Muscle layer of duodenum (tissue), 2 donors: ENCODE results near the gene JDP2.

Source experiments
- H3K27ac ChIP-seq: one replicate; pipeline ENCODE4 v1.7.0; 2013; ENCODE audit warnings: mild to moderate bottlenecking, low read length
- H3K27me3 ChIP-seq: one replicate; pipeline ENCODE4 v1.7.0; 2013; ENCODE audit warnings: low read depth, mild to moderate bottlenecking, control low read depth, low read length
- H3K36me3 ChIP-seq, 2 donors: one replicate each; pipeline ENCODE4 v1.7.0; 2013; ENCODE audit warnings: low read length in 2 of 2, control low read depth in 1 of 2, mild to moderate bottlenecking in 1 of 2; ENCODE audit not compliant: insufficient read depth in 2 of 2, control insufficient read depth in 1 of 2
- H3K4me1 ChIP-seq, 2 donors: one replicate each; pipeline ENCODE4 v1.7.0; 2013; ENCODE audit warnings: low read length in 2 of 2, mild to moderate bottlenecking in 2 of 2, control low read depth in 1 of 2, moderate library complexity in 1 of 2; ENCODE audit not compliant: insufficient read depth in 2 of 2, control insufficient read depth in 1 of 2
- H3K4me3 ChIP-seq, 2 donors: one replicate each; pipeline ENCODE4 v1.7.0; 2013; ENCODE audit warnings: low read length in 2 of 2, low read depth in 1 of 2, mild to moderate bottlenecking in 1 of 2
- H3K9me3 ChIP-seq, 2 donors: one replicate each; pipeline ENCODE4 v1.7.0; 2013; ENCODE audit warnings: low read length in 2 of 2, control low read depth in 1 of 2, mild to moderate bottlenecking in 1 of 2; ENCODE audit not compliant: control insufficient read depth in 1 of 2
- donor health status: healthy.

JDP2 gene

GRCh38 chr14:75413013-75413412 lies 14.8 kb upstream of the JDP2 start:
- Histone ChIP-seq H3K9me3 (peaks cover 0 to 3% of the 10 kb centered on the region in 2 donors), H3K27me3 (no peaks in the 10 kb centered on the region), H3K4me3 (no peak overlapping the region), H3K4me1 (peaks cover 0 to 7% of the 10 kb centered on the region in 2 donors), H3K36me3 (no peaks in the 10 kb centered on the region), H3K27ac (no peak overlapping the region)

DNA sequence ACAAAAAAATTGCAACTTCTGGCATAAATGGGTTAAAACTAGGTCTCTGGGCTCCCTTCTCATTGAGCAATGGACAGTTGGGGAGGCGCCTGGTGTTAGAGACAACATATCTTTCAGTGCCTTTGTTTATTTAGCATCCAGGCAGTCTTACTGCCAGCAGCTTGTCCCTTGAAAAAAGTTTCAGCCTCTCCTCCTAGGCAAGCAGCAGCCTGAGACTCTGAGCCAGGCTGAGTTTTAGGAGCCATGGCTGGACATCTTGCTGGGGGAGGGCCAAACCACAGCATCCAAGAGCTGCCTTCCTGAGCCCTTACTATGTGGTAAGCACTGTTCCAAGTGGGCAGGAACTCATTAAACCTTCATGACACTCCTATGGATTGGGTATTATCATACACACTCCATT lies 10.1 kb upstream of the JDP2 start:
- no peaks in the 10 kb centered on the region for H3K27me3 ChIP-seq
- H3K4me3 ChIP-seq = no peak overlapping the region
- H3K27ac ChIP-seq = no peak overlapping the region
- H3K36me3 ChIP-seq = no peaks in the 10 kb centered on the region
- peaks cover 0 to 3% of the 10 kb centered on the region in 2 donors for H3K9me3 ChIP-seq
- peaks cover 0 to 7% of the 10 kb centered on the region in 2 donors for H3K4me1 ChIP-seq

DNA sequence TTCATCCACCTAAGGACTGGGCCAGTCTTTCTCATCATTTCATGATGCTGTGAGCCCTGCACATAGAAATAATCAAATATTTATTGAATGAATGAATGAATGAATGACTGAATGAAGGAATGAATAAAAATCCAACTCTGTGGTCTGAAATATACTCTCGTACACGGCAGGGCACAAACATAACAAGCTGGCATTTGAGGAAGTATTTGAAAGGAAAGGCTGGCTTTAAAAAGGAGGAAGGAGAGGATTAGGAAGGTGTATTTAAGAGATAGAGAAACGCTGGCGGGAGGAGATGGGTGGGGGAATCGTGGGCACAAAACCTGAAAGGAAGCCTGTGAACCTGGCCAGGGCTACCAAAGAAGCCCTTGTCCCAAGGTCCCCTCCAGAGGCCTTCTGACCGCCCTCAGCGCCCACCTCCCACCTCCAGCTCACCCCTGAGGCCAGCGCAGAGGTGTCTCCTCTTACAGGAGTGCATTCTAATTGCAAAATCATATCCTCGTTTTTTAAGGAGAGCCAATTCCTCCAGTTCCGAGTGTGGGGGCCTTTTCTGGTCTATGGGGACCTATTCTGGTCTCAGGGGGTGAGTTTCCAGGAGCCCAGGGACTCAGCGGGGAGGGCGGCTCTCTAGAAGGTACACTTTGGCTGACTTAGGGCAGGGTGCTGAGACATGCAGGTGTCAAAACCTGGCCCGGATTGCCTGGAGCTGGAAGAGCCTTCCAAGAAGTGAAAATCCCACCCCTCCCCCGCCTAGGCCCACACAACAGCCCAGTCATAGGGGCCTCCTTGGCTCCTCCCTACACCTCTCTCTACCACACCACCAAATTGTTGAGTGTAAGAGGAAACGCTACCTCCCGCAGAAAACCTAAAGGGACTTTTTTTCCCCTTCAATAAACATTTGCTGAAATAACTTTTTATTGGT lies 8.7 kb upstream of the JDP2 start:
- Histone ChIP-seq H3K9me3 (peaks cover 0 to 3% of the 10 kb centered on the region in 2 donors), H3K27me3 (no peaks in the 10 kb centered on the region), H3K4me1 (peaks cover 0 to 7% of the 10 kb centered on the region in 2 donors), H3K27ac (no peak overlapping the region), H3K36me3 (no peaks in the 10 kb centered on the region), H3K4me3 (no peak overlapping the region)

DNA sequence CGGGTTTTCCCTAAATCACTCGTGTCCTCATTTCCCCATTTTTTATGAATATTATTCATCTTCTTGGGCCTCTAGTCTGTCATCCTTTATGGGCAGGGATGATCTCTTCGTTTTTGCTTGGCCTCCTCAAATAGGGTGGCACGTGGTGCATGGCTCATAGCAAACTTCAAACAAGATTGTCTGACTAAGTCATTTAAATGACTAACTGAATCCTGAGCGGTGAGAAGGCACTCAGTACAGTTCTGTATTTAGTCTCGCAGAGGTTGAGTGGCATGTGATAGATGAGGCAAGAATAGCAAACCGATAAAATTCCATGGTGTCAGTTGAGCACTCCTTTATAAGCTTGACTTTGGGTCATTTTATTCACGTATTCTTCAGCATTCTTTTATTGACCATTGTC lies 5.7 kb upstream of the JDP2 start:
- Histone ChIP-seq H3K9me3 (no peaks in the 10 kb centered on the region), H3K4me1 (peaks cover 0 to 13% of the 10 kb centered on the region in 2 donors), H3K4me3 (no peak overlapping the region), H3K27ac (no peak overlapping the region), H3K36me3 (no peaks in the 10 kb centered on the region), H3K27me3 (no peaks in the 10 kb centered on the region)

GRCh38 chr14:75424496-75424895 lies 3.3 kb upstream of the JDP2 start:
- H3K36me3 ChIP-seq = no peaks in the 10 kb centered on the region
- no peaks in the 10 kb centered on the region for H3K9me3 ChIP-seq
- H3K27me3 ChIP-seq = no peaks in the 10 kb centered on the region
- H3K4me1 ChIP-seq = peaks cover 0 to 16% of the 10 kb centered on the region in 2 donors
- H3K27ac ChIP-seq = no peak overlapping the region
- no peak overlapping the region for H3K4me3 ChIP-seq

GRCh38 chr14:75425446-75425845 lies 2.4 kb upstream of the JDP2 start:
- Histone ChIP-seq H3K9me3 (no peaks in the 10 kb centered on the region), H3K27ac (no peak overlapping the region)

GRCh38 chr14:75426332-75427125 lies 1.3 kb upstream of the JDP2 start:
- peak overlapping the region; percentile 71 for H3K27ac ChIP-seq
- H3K4me3 ChIP-seq = peak overlapping the region; percentile 52 to 82
- H3K27me3 ChIP-seq = no peaks in the 10 kb centered on the region
- no peaks in the 10 kb centered on the region for H3K36me3 ChIP-seq
- no peaks in the 10 kb centered on the region for H3K9me3 ChIP-seq
- peaks cover 4 to 36% of the 10 kb centered on the region in 2 donors for H3K4me1 ChIP-seq

More at GRCh38 chr14:75425446-75425845, 2.4 kb upstream of the JDP2 start:
- Histone ChIP-seq H3K4me1 (peaks cover 0 to 25% of the 10 kb centered on the region in 2 donors), H3K4me3 (no peak overlapping the region), H3K36me3 (no peaks in the 10 kb centered on the region), H3K27me3 (no peaks in the 10 kb centered on the region)

DNA sequence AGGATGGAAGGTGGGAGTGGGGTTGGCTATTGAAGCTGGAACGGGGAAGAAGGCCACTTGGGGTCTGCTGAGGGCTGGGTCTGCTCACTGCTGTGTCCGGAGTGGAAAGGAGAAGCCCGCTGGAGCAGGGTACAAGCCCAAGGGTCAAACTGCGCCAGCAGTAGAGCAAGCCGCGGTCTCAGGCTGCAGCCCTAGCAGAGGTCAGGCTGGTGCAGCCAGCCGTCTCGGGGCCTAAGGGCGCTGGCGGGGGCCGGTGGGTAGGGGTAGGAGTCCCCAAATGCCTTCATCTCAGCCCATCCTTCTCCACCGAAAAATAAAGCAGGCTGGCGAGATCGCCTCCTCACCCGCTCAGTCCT lies 718 bp upstream of the JDP2 start:
- H3K36me3 ChIP-seq = peaks cover under 1 to 1% of the 10 kb centered on the region in 2 donors
- peak overlapping the region; percentile 71 for H3K27ac ChIP-seq
- H3K4me3 ChIP-seq = peak overlapping the region; percentile 52 to 82
- no peaks in the 10 kb centered on the region for H3K27me3 ChIP-seq
- no peaks in the 10 kb centered on the region for H3K9me3 ChIP-seq
- peaks cover 8 to 42% of the 10 kb centered on the region in 2 donors for H3K4me1 ChIP-seq

DNA sequence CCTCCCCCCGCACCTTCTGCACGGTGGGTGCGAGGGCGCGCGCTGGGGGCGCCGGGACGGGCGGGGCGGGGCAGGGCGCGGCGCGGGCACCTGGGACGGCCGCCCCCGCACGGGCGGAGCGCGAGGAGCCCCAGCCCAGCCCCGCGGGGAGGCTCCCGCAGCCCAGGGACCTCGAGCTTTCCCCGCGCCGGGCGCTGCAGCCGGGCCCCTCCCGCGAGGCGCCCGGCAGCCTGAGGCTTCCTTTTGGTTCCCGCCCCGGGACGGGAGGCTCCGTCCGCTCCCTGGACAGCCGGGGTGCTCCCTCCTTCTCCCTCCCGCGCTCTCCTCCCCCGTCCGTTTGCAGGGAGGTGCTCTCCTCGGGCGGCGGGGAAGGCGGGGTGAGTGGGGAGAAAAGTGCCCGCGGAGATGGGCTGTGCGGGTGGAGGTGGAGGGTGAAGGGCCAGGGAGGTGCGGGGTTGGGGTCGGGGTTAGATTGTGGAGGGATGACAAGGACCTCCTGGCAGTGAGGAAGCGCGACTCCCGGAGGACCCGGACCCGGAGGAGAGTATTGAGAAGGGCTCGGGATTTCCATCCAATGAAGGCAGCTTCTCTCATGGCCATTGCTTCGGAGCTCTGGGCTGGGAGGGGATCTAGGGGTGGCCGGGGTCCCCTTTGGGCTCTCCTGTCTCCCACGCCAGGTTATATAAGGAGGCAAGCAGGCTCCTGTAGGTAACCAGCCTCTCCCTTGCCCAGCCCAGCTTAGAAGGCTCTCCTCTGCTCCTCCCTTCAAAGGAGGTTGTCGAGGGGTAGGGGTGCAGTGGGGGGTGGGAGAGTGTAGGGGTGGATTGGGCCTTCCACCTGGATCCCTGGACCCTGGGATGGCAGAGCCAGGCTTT lies 645 bp downstream of the JDP2 start:
- H3K4me1 ChIP-seq = peaks cover 8 to 47% of the 10 kb centered on the region in 2 donors
- H3K9me3 ChIP-seq = no peaks in the 10 kb centered on the region
- peak overlapping the region; percentile 74 for H3K27ac ChIP-seq
- H3K4me3 ChIP-seq = peak overlapping the region; percentile 62 to 78
- peaks cover 5 to 7% of the 10 kb centered on the region in 2 donors for H3K36me3 ChIP-seq
- H3K27me3 ChIP-seq = no peaks in the 10 kb centered on the region

DNA sequence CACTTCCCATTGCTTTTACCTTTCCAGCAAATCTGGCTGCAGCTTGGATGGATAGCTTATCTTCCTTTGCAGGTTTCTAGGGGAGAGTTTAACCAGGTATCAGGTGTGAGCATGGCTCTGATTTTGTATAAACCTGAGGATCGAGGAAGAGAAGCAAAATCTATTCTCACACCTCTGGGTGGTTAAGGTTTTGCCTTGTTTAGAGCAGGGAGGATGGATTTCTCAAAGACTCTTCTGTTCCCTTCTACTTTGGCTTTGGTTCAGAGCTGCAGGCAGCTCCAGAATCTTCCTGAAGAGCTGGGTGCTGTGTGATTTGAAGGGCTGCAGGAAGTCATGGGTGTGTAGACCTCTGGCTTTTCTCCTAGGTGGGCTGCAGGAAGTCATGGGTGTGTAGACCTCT lies 1.7 kb downstream of the JDP2 start:
- no peak overlapping the region for H3K27ac ChIP-seq
- peak overlapping the region; percentile 62 to 78 for H3K4me3 ChIP-seq
- no peaks in the 10 kb centered on the region for H3K27me3 ChIP-seq
- peaks cover 5 to 7% of the 10 kb centered on the region in 2 donors for H3K36me3 ChIP-seq
- peaks cover 8 to 58% of the 10 kb centered on the region in 2 donors for H3K4me1 ChIP-seq
- no peaks in the 10 kb centered on the region for H3K9me3 ChIP-seq
